Measurements from ENCODE around the gene GNPTG. TPM values are rescaled to one million over a fixed set of nuclear protein-coding genes. Genes with fewer than 3 reads are reported as not detected.
"Not testable (repeated sequence)": the region's sequence is repeated elsewhere in the genome, so short reads cannot be mapped to it uniquely, and the experiment has no call there.

GNPTG gene
- polyA plus RNA-seq, 4 donors = 54.1 to 76.1 (median 56.8) TPM

- no peak for DNase-seq (ENCODE audit: low read depth in 4 of 4, low spot score in 3 of 4)
Measured at GRCh38 chr16:1317479-1318267, 34.1 kb upstream of the GNPTG start.

GRCh38 chr16:1318268-1318545 lies 33.5 kb upstream of the GNPTG start:
- no peak for DNase-seq (ENCODE audit: low read depth in 4 of 4, low spot score in 3 of 4)

- DNase-seq (ENCODE audit: low read depth in 4 of 4, low spot score in 3 of 4) = no peak
Measured at GRCh38 chr16:1319041-1319440, 32.7 kb upstream of the GNPTG start.

GRCh38 chr16:1320097-1320496 lies 31.6 kb upstream of the GNPTG start:
- no peak for DNase-seq (ENCODE audit: low read depth in 4 of 4, low spot score in 3 of 4)

- no peak for DNase-seq (ENCODE audit: low read depth in 4 of 4, low spot score in 3 of 4)
Measured at GRCh38 chr16:1320658-1321240, 31.0 kb upstream of the GNPTG start.

- no peak for DNase-seq (ENCODE audit: low read depth in 4 of 4, low spot score in 3 of 4)
Measured at GRCh38 chr16:1322407-1322806, 29.3 kb upstream of the GNPTG start.

- no peak for DNase-seq (ENCODE audit: low read depth in 4 of 4, low spot score in 3 of 4)
Measured at GRCh38 chr16:1323296-1324239, 28.2 kb upstream of the GNPTG start.

GRCh38 chr16:1324286-1324826 lies 27.4 kb upstream of the GNPTG start:
- no peak for DNase-seq (ENCODE audit: low read depth in 4 of 4, low spot score in 3 of 4)

GRCh38 chr16:1325261-1325660 lies 26.5 kb upstream of the GNPTG start:
- no peak for DNase-seq (ENCODE audit: low read depth in 4 of 4, low spot score in 3 of 4)

GRCh38 chr16:1325673-1326371 lies 25.9 kb upstream of the GNPTG start:
- DNase-seq (ENCODE audit: low read depth in 4 of 4, low spot score in 3 of 4) = no peak

GRCh38 chr16:1326391-1326790 lies 25.3 kb upstream of the GNPTG start:
- no peak for DNase-seq (ENCODE audit: low read depth in 4 of 4, low spot score in 3 of 4)

GRCh38 chr16:1326946-1327618 lies 24.6 kb upstream of the GNPTG start:
- no peak for DNase-seq (ENCODE audit: low read depth in 4 of 4, low spot score in 3 of 4)

- DNase-seq (ENCODE audit: low read depth in 4 of 4, low spot score in 3 of 4) = no peak
Measured at GRCh38 chr16:1327619-1327947, 24.1 kb upstream of the GNPTG start.

- DNase-seq (ENCODE audit: low read depth in 4 of 4, low spot score in 3 of 4) = not testable (repeated sequence)
Measured at GRCh38 chr16:1328136-1328535, 23.6 kb upstream of the GNPTG start.

GRCh38 chr16:1328961-1329360 lies 22.8 kb upstream of the GNPTG start:
- DNase-seq (ENCODE audit: low read depth in 4 of 4, low spot score in 3 of 4) = not testable (repeated sequence)

GRCh38 chr16:1330260-1330914 lies 21.3 kb upstream of the GNPTG start:
- DNase-seq (ENCODE audit: low read depth in 4 of 4, low spot score in 3 of 4) = no peak

GRCh38 chr16:1330931-1331711 lies 20.6 kb upstream of the GNPTG start:
- no peak for DNase-seq (ENCODE audit: low read depth in 4 of 4, low spot score in 3 of 4)

- peak in 3 of 4 donors; percentile 55 to 82 (median 64) for DNase-seq (ENCODE audit: low read depth in 4 of 4, low spot score in 3 of 4)
Measured at GRCh38 chr16:1331712-1332617, 19.8 kb upstream of the GNPTG start.

Data from left renal pelvis (tissue), 4 donors.